Suprapubic skin (tissue), 4 donors: ENCODE results near the gene POU3F3. TPM values are rescaled to one million over a fixed set of nuclear protein-coding genes. Genes with fewer than 3 reads are reported as not detected.

Experiments
- DNase-seq, 2 donors: peaks; one replicate each; pipeline ENCODE4 v3.0.0-alpha.2; 2019; ENCODE audit warnings: low spot score in 2 of 2
- H3K27ac ChIP-seq: fragments of 200-600 bp; sonication (generic); one replicate; pipeline ENCODE4 v1.5.1; 2019
- H3K27me3 ChIP-seq: fragments of 200-600 bp; sonication (generic); one replicate; pipeline ENCODE4 v1.5.1; 2019
- H3K36me3 ChIP-seq: fragments of 200-600 bp; sonication (generic); one replicate; pipeline ENCODE4 v1.5.1; 2019
- H3K4me1 ChIP-seq: fragments of 200-600 bp; sonication (generic); one replicate; pipeline ENCODE4 v1.5.1; 2019
- H3K4me3 ChIP-seq: fragments of 200-600 bp; sonication (generic); one replicate; pipeline ENCODE4 v1.5.1; 2019; ENCODE audit warnings: mild to moderate bottlenecking
- H3K9me3 ChIP-seq: fragments of 200-600 bp; sonication (generic); one replicate; pipeline ENCODE4 v1.5.1; 2019
- CTCF ChIP-seq, 2 donors: fragments of 200-600 bp in 1 of 2; fragments of 450-650 bp in 1 of 2; sonication (generic) in 1 of 2; IDR thresholded peaks; one replicate each; pipeline ENCODE4 v1.5.1; 2016 to 2019; ENCODE audit warnings: antibody characterized with exemption in 2 of 2, mild to moderate bottlenecking in 1 of 2, moderate library complexity in 1 of 2
- EP300 ChIP-seq: sonication (generic); formaldehyde crosslinking; IDR thresholded peaks from one replicate; pipeline ENCODE4 v1.6.1; 2017; ENCODE audit warnings: antibody characterized with exemption
- POLR2A ChIP-seq, 2 donors: fragments of 450-650 bp; IDR thresholded peaks; one replicate each; pipeline ENCODE4 v1.6.1; 2017; ENCODE audit warnings: antibody characterized with exemption in 2 of 2, mild to moderate bottlenecking in 2 of 2, moderate library complexity in 2 of 2
- POLR2AphosphoS5 ChIP-seq, 3 donors: sonication (generic); formaldehyde crosslinking; IDR thresholded peaks; one replicate each; pipeline ENCODE4 v1.6.1; 2017; ENCODE audit warnings: antibody characterized with exemption in 3 of 3
- WGBS: methylation state at CpG from one replicate; pipeline ENCODE4 v1.1.5; 2018; 5-methylcytosine and 5-hydroxymethylcytosine counted together
- total RNA-seq, 4 donors: library from RNA; depleted of rRNA; stranded (reverse); fragments of >200 nt; gene quantifications; one replicate each; pipeline ENCODE4 v1.1.0, GENCODE V29; 2016

POU3F3 gene
- total RNA-seq, 4 donors from 2014 or later = 0.30 to 1.5 (median 0.84) TPM

- no peak for DNase-seq
- no peak overlapping the region for H3K4me3 ChIP-seq
- WGBS = 8% methylated on average over 15 of the region's 51 CpGs
- peaks cover 100% of the 10 kb centered on the region for H3K27me3 ChIP-seq
- TF ChIP-seq POLR2A (IDR thresholded peaks at IDR 0.05) = no peak
- no peak for TF ChIP-seq CTCF (IDR thresholded peaks at IDR 0.05)
- TF ChIP-seq EP300 = no peak
- no peak for TF ChIP-seq POLR2AphosphoS5 (IDR thresholded peaks at IDR 0.05)
- peaks cover 32% of the 10 kb centered on the region for H3K4me1 ChIP-seq
- H3K27ac ChIP-seq = no peak overlapping the region
- H3K9me3 ChIP-seq = no peaks in the 10 kb centered on the region
- H3K36me3 ChIP-seq = no peaks in the 10 kb centered on the region
Observed at GRCh38 chr2:104866883-104867812, 13.2 kb downstream of the POU3F3 start.

GRCh38 chr2:104867813-104868504, 14.0 kb downstream of the POU3F3 start:
- peaks cover 100% of the 10 kb centered on the region for H3K27me3 ChIP-seq
- H3K36me3 ChIP-seq = no peaks in the 10 kb centered on the region
- H3K27ac ChIP-seq = no peak overlapping the region
- TF ChIP-seq CTCF (IDR thresholded peaks at IDR 0.05) (no peak), POLR2AphosphoS5 (IDR thresholded peaks at IDR 0.05) (no peak), EP300 (no peak), POLR2A (IDR thresholded peaks at IDR 0.05) (no peak)
- WGBS = 6% methylated on average over 22 of the region's 33 CpGs
- peaks cover 35% of the 10 kb centered on the region for H3K4me1 ChIP-seq
- DNase-seq = no peak
- H3K4me3 ChIP-seq = no peak overlapping the region
- no peaks in the 10 kb centered on the region for H3K9me3 ChIP-seq

- Histone ChIP-seq H3K4me1 (peaks cover 35% of the 10 kb centered on the region), H3K36me3 (no peaks in the 10 kb centered on the region), H3K9me3 (no peaks in the 10 kb centered on the region), H3K4me3 (no peak overlapping the region), H3K27me3 (peaks cover 100% of the 10 kb centered on the region), H3K27ac (no peak overlapping the region)
- no peak for DNase-seq
- WGBS = 38% methylated on average over 3 of the region's 4 CpGs
- TF ChIP-seq POLR2A (IDR thresholded peaks at IDR 0.05) (no peak), CTCF (IDR thresholded peaks at IDR 0.05) (no peak), EP300 (no peak), POLR2AphosphoS5 (IDR thresholded peaks at IDR 0.05) (no peak)
Observed at GRCh38 chr2:104868505-104868866, 14.6 kb downstream of the POU3F3 start.

- Histone ChIP-seq H3K4me3 (no peak overlapping the region), H3K27me3 (peaks cover 90% of the 10 kb centered on the region), H3K4me1 (peaks cover 29% of the 10 kb centered on the region), H3K36me3 (no peaks in the 10 kb centered on the region), H3K9me3 (no peaks in the 10 kb centered on the region), H3K27ac (no peak overlapping the region)
- no peak for TF ChIP-seq CTCF (IDR thresholded peaks at IDR 0.05)
- TF ChIP-seq POLR2AphosphoS5 (IDR thresholded peaks at IDR 0.05) = no peak
- no peak for TF ChIP-seq POLR2A (IDR thresholded peaks at IDR 0.05)
- no peak for TF ChIP-seq EP300
- WGBS = 52% methylated on average over 4 of the region's 4 CpGs
- DNase-seq = no peak
Observed at GRCh38 chr2:104870100-104870975, 16.4 kb downstream of the POU3F3 start.
